Endothelial cell of umbilical vein (primary cell): ENCODE data around the gene COX7A2L. TPM values are rescaled to one million over a fixed set of nuclear protein-coding genes. Genes with fewer than 3 reads are reported as not detected.

ENCODE experiments used
- BruUV-seq: library from RNA; stranded (reverse); fragments of 400-500 nt; replicated peaks from 2 replicates; lab custom pipeline; 2021; lab: Mats Ljungman, UMichigan
- CTCF ChIA-PET: fragments of 300-600, 350-600 bp; sonication (Branson Sonifier 250); formaldehyde crosslinking; loops from one replicate; lab custom pipeline; 2021; ENCODE audit warnings: antibody characterized with exemption, inconsistent platforms; lab: Charles Lee
- POLR2A ChIA-PET: fragments of 300-600, 350-600 bp; sonication (Branson Sonifier 250); formaldehyde crosslinking; loops from one replicate; lab custom pipeline; 2021; ENCODE audit warnings: antibody characterized with exemption, inconsistent platforms; lab: Charles Lee
- DNase-seq: peaks from one replicate; pipeline ENCODE4 v3.0.0-alpha.2; 2011; ENCODE audit warnings: low read depth, low spot score
- FAIRE-seq: peaks from 2 replicates; lab custom pipeline; 2011; peaks lifted over from hg19 to GRCh38; lab: Jason Lieb, UNC
- H2AFZ ChIP-seq: 2 replicates; pipeline ENCODE4 v1.6.0; 2012; ENCODE audit warnings: low read depth, low read length, control low read depth, inconsistent platforms
- H3K27ac ChIP-seq: 2 replicates; pipeline ENCODE4 v1.5.1; 2011; ENCODE audit warnings: low read depth, mild to moderate bottlenecking, control low read depth, low read length, moderate library complexity; ENCODE audit not compliant: insufficient read depth
- H3K27me3 ChIP-seq, 2 experiments: 2 replicates each; pipeline versions ENCODE4 v1.6.0 to v1.6.1; 2011; ENCODE audit warnings: low read length in 2 of 2, mixed read lengths in 1 of 2; ENCODE audit not compliant: control insufficient read depth in 2 of 2, insufficient read depth in 2 of 2
- H3K36me3 ChIP-seq, 2 experiments: 2 replicates in 1 of 2; 3 replicates in 1 of 2; pipeline ENCODE4 v1.5.1; 2011; ENCODE audit warnings: low read length in 2 of 2, mild to moderate bottlenecking in 1 of 2, moderate library complexity in 1 of 2; ENCODE audit not compliant: control insufficient read depth in 2 of 2, insufficient read depth in 2 of 2; ENCODE audit errors: extremely low read depth in 1 of 2
- H3K4me1 ChIP-seq: 3 replicates; pipeline ENCODE4 v1.5.1; 2011; ENCODE audit warnings: mild to moderate bottlenecking, low read length; ENCODE audit not compliant: control insufficient read depth, insufficient read depth; ENCODE audit errors: extremely low read depth
- H3K4me2 ChIP-seq: 2 replicates; pipeline ENCODE4 v1.6.1; 2011; ENCODE audit warnings: low read length, control low read depth, mixed read lengths; ENCODE audit not compliant: insufficient read depth
- H3K4me3 ChIP-seq, 3 experiments: fragments of 200-600 bp in 1 of 3; sonication (generic), shearing (Covaris generic) in 1 of 3; replicated peaks in 1 of 3; 2 replicates each; pipeline ENCODE4 v1.5.1; 2011 to 2016; ENCODE audit warnings: control low read depth in 3 of 3, low read length in 3 of 3, mild to moderate bottlenecking in 2 of 3, inconsistent platforms in 1 of 3, low read depth in 1 of 3, moderate library complexity in 1 of 3; ENCODE audit not compliant: insufficient read depth in 1 of 3
- H3K79me2 ChIP-seq: 2 replicates; pipeline ENCODE4 v1.6.0; 2012; ENCODE audit warnings: low read length, inconsistent platforms; ENCODE audit not compliant: control insufficient read depth, insufficient read depth
- H3K9ac ChIP-seq: replicated peaks from 2 replicates; pipeline ENCODE3; 2011; ENCODE audit warnings: low read length, control low read depth; ENCODE audit not compliant: insufficient read depth; ENCODE audit errors: extremely low read depth
- H3K9me1 ChIP-seq: replicated peaks from 3 replicates; pipeline ENCODE4 v1.6.0; 2011; ENCODE audit warnings: mild to moderate bottlenecking, low read length; ENCODE audit not compliant: control insufficient read depth, insufficient read depth; ENCODE audit errors: extremely low read depth
- H3K9me3 ChIP-seq: replicated peaks from 2 replicates; pipeline ENCODE4 v1.5.1; 2012; ENCODE audit warnings: low read length, inconsistent platforms; ENCODE audit not compliant: control insufficient read depth, insufficient read depth
- H4K20me1 ChIP-seq: replicated peaks from 2 replicates; pipeline ENCODE3; 2011; ENCODE audit warnings: mild to moderate bottlenecking, low read length; ENCODE audit not compliant: control insufficient read depth, insufficient read depth; ENCODE audit errors: extremely low read depth
- EZH2 ChIP-seq: IDR thresholded peaks from 2 replicates; pipeline ENCODE4 v1.6.1; 2012; ENCODE audit warnings: borderline replicate concordance, low read depth, mild to moderate bottlenecking, moderate library complexity, low read length, inconsistent platforms; ENCODE audit not compliant: severe bottlenecking
- GATA2 ChIP-seq: IDR thresholded peaks from 2 replicates; pipeline ENCODE4 v1.7.0; 2011; ENCODE audit warnings: low read depth, mild to moderate bottlenecking, moderate library complexity, mixed read lengths, low read length; ENCODE audit not compliant: insufficient read length, insufficient read depth
- dilution Hi-C: fragments of 300-500 bp; cut with MboI; formaldehyde crosslinking; loops from one replicate; pipeline ENCODE4 v1.15.0; 2019; ENCODE audit warnings: low sequenced_read_pairs; ENCODE audit not compliant: extremely low pct_ligation_motif_present
- intact Hi-C: fragments of 100-400 bp; cut with micrococcal nuclease; formaldehyde crosslinking; loops from one replicate; pipeline ENCODE4 v1.10.0; 2022
- polyA plus RNA-seq, 4 experiments: library from polyadenylated mRNA; depleted of rRNA in 3 of 4; stranded (reverse) in 3 of 4; unstranded in 1 of 4; fragments of >200 nt; gene quantifications; 2 replicates each; pipeline versions ENCODE4 v1.2.1 to v1.2.3, GENCODE V29; 2011 to 2012; ENCODE audit warnings: missing spikeins in 1 of 4
- total RNA-seq: library from RNA; stranded (reverse); gene quantifications from 2 replicates; pipeline ENCODE4 v1.2.3, GENCODE V29; 2021

The COX7A2L gene
- total and polyA plus RNA-seq, 2 donors (not counting 3 experiments of a cell fraction or from before 2014, with no cell fraction given), result 94.2 to 119 TPM

- Histone ChIP-seq H4K20me1 (no peaks in the 10 kb centered on the region), H3K27ac (no peak overlapping the region), H3K4me1 (peaks cover 15% of the 10 kb centered on the region), H2AFZ (no peak overlapping the region), H3K9ac (no peak overlapping the region), H3K9me1 (no peaks in the 10 kb centered on the region), H3K4me3 (no peak overlapping the region), H3K27me3 (no peaks in the 10 kb centered on the region), H3K79me2 (no peaks in the 10 kb centered on the region), H3K9me3 (no peaks in the 10 kb centered on the region), H3K36me3 (peaks cover 0 to 3% of the 10 kb centered on the region in 2 experiments), H3K4me2 (no peak overlapping the region)
- ChIA-PET CTCF (interaction anchor here (0.9 kb wide), 1 partner anchor 208 kb away, joined by 3 read pairs; no protein-coding TSS in a partner anchor), POLR2A (no interaction called here)
- DNase-seq (no peak), FAIRE-seq (no peak)
- intact Hi-C loops (no loop called here), dilution Hi-C loops (no loop called here)
- no peak for TF ChIP-seq GATA2
- no peak for TF ChIP-seq EZH2
- BruUV-seq, result no TSS peak
These were observed 60.5 kb downstream of the COX7A2L start for GRCh38 chr2:42300527-42300926.

Other genes starting within 250 kb of the COX7A2L start
- gene EML4, start 191.9 kb downstream of the COX7A2L start, total RNA-seq, result 30.8 and 32.0 TPM in 2 replicates
- 11.1 and 13.3 TPM in 2 replicates for gene EML4, start 191.9 kb downstream of the COX7A2L start, polyA plus RNA-seq
- gene KCNG3, start 132.8 kb upstream of the COX7A2L start, total RNA-seq, result 0.15 TPM in 1 of 2 replicates, not detected in the other
- gene KCNG3, start 132.8 kb upstream of the COX7A2L start, polyA plus RNA-seq, result not detected in 2 replicates
- gene MTA3, start 207.4 kb upstream of the COX7A2L start, total RNA-seq, result 49.9 and 53.3 TPM in 2 replicates
- gene MTA3, start 207.4 kb upstream of the COX7A2L start, polyA plus RNA-seq, result 27.6 and 36.3 TPM in 2 replicates